HG02642 (cell line): Measurements from ENCODE around the gene IFT88.

Experiments used
- ATAC-seq: cut with Tn5 transposase; IDR thresholded peaks from one replicate; pipeline ENCODE4 v1.9.1; 2021; ENCODE audit warnings: mild to moderate bottlenecking; ENCODE audit not compliant: unreplicated experiment, poor library complexity

The IFT88 gene

GRCh38 chr13:20684041-20684440 lies 117.1 kb downstream of the IFT88 start:
- no peak for ATAC-seq

DNA sequence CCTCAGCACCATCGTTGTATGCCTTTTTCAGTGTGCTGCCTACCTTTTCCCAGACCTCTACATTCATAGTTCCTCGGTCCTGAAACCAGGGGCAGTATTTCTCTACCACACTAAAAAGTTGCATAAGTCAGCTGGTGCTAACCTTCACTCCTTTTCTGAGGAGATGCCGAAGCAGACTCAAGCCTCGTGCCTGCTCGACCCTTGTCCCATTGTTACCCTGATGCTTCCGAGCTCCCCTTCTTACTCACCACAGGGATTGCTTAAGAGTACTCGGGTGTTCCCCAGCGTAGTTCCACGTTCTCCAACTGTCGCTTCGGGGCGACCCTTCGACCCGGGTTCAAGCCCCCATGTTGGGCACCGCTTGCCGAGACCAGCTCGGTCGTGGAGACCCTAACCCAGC lies 117.6 kb downstream of the IFT88 start:
- no peak for ATAC-seq

DNA sequence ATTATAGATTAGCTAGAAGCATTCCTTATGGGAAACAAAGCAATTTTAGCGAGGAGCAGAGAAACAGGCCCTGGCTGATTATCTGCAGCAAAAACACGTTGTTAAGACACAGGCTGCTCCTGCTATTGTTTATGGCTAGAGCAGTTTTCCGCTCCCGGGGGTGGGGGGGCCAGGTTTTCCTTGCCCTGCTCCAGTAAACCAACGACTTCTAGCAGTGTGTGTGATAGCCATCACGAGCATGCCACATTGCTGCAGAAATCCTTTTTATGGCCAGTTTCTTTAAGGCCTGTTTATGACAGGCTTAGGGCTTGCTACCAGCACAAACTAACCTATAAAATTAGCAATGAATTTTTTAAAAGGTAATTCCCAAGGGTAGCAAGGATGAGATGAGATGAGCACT lies 118.1 kb downstream of the IFT88 start:
- ATAC-seq: no peak

- ATAC-seq: no peak
Observed at GRCh38 chr13:20686167-20686566, 119.2 kb downstream of the IFT88 start.

DNA sequence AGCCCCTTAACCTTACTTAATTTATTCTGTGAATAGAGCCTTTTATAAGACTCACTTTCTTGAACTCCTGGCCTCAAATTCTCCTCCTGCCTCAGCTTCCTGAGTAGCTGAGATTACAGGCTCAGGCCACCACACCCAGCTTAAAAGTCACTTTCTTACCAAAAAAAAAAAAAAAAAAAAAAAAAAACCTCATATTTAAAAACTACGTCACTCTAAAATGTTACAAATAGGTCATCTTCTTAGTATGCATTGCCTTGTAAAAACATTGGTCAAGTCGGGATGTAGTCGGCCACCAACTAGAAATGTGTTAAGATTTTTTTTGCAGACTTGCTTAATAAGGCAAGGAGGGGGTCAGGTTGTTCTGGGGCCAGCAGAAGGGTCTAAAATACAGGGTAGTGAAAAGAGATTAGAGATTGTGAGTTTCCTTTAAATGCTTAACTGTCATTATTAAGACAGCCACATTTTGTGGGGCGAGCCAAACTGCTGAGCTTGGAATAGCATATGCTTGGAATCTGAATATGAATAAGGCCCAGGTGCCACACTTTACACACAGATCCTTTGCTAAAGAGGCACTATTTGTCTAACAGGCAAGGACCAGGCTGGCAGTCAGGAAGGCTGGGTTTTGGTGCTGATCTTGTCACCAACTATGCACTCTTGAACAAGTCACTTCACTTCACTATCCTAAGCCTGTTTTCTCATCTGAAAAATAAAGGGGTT lies 120.1 kb downstream of the IFT88 start:
- ATAC-seq: no peak

DNA sequence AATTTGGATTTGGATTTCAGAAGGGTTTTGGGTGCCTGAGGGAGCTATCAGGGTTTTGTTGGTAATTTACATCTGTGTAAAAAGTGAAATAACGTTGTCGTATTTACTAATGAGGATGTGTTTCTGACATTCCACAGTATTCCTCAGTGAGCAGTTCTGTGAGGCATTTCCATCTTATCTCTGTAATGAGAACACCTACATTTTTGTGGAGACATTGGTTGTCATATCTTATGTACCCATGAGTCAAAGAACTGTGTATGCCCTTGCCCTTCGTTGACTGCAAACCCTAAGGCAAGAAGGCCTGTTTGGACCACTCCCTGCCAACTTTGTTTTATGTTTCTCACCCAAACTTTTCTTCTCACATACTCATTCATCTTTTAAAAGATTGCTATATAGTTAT lies 122.3 kb downstream of the IFT88 start:
- no peak for ATAC-seq

DNA sequence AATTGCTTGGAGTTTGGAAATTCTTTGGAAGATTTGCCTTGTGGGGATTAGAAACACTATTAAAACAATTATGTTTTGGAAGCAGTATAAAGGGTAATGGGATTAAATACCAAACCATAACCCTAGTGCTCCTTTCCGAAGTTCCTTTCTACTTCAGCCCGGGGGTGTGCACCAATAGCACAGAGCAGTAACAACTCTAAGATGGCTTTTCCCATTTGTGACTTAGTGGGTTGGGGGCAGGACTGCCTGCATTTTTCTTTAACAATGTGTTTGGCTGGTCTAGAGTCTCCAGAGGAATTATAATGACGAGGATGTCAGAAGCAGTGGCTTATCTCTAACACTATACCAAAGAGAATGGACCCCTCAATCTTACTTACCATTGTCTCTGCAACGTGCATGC lies 124.7 kb downstream of the IFT88 start:
- ATAC-seq: no peak

- ATAC-seq: no peak
Observed at GRCh38 chr13:20696073-20696472, 129.1 kb downstream of the IFT88 start.

DNA sequence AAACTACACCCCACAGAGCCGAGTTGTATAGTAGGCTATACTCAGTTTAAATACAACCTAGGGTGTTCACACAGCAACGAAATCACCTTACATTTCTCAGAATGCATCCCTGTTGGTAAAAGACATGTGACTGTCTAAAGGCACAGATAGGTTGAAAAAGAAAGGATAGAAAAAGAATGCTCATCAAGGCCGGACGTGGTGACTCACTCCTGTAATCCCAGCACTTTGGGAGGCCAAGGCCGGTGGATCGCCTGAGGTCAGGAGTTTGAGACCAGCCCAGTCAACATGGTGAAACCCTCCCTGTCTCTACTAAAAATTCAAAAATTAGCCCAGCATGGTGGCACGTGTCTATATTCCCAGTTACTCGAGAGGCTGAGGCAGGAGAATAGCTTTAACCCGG lies 132.8 kb downstream of the IFT88 start:
- no peak for ATAC-seq

GRCh38 chr13:20700288-20700687 lies 133.3 kb downstream of the IFT88 start:
- no peak for ATAC-seq

DNA sequence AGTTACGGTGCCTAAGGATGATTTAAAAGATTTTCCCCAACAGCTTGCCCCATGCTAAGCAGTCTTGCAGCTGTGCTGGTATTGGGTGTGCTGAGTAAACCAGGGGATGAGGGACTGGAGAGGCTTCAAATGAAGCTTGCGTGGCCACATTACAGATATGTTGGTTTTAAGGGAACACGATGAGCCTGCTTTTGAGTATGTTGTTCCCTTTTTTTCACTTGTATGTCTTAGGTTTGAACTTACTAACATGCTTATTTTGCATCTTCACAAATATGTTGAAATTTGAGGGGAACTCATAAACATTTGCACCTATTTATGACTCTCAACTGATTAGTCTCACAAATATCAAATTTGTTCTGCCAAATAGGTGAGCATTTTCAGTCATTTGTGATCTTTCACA lies 134.5 kb downstream of the IFT88 start:
- ATAC-seq: no peak

- ATAC-seq: no peak
Observed at GRCh38 chr13:20702530-20702914, 135.6 kb downstream of the IFT88 start.

DNA sequence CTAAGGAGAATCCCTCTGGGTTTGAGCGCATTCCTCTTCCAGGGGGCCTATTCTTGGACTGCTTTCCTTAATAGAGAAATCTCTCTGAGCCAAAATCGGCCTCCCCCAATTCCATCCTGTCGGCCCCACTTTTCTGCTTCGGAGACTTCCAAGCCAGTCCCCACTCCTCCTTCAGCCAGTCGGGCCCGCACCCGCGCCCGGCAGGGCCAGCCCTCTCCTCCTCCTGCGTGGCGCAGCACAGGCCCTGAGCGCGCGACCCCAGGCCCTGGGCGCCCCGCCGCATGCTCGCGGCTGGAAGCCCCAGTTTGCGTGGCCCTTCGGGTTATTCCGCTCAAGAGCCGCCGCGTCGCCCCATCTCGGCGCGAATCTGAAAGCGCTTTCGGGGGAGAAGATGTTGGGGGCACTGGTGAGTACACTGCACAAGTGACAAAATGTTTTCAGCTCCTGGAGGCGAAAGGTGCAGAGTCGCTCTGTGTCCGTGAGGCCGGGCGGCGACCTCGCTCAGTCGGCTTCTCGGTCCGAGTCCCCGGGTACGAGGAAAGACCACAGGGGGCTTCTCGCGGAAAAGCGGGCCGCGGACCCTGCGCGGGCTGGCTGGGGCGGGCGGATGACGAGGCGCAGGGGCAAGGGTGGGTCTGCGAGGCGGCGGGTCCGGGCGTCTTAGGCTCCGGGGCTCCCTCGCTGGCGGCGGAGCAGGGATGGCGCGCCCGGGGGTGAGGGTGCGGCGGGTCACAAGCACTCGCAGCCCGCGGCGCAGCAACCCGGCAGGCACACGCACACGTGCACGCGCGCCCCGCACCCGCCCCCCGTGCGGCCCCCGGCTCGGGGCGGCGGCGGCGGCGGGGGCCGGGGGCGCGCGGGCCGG lies 136.2 kb downstream of the IFT88 start, which contains the start of gene IL17D:
Gene IL17D (plus strand): TSS at position 785 of the 865 bp plus-strand sequence. CDS start 303 bp downstream, outside the sequence.
- ATAC-seq: peak; percentile 31

- ATAC-seq: peak; percentile 92
Observed at GRCh38 chr13:20703780-20704458, 137.0 kb downstream of the IFT88 start.

DNA sequence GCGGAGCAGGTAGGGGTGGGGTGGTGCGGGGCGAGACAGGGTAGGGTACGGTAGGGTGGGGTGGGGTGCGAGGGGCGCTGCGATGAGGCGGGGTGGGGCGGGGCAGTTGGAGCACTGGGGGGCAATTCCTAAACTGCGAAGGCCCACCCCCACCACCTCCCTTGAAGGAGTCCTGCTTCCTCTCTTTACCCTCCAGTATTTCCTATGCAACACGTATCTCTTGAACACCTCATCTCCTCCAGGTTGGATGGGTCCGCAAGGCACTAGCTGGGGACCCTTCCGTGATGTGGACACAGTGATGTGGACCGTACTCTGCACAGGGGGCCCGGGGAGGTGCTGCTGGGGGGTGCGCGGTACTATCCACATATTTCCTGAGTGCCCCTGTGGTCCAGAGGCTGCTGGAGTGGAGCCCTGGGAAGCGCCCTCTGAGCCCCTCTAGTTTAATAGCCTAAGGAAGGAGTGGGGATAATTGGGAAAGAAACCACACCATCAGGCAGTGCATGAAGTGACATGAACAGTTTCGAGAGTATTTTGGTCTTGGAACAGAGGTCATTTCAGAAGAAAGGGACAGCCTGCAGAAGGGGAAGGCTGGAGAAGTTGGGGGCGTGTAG lies 137.6 kb downstream of the IFT88 start:
- ATAC-seq: no peak

DNA sequence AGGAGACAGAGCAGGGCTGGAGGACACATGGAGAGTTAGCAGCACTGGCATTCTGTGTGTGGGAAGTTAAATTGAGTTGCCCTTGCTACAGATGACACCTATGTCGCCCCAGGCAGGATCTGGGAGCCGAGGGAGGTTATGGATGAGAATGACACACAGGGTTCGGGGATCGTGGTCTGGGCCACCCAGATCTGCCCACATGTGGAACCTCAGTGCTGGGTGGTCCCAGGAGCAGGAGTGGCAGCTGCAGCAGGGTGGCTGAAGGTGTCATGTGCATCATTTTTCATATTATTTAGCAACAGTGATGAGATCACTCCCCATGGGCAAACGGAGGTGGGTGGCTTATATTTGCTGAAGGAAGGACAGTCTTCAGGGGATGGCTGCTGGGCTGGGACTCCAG lies 139.7 kb downstream of the IFT88 start:
- ATAC-seq: no peak

DNA sequence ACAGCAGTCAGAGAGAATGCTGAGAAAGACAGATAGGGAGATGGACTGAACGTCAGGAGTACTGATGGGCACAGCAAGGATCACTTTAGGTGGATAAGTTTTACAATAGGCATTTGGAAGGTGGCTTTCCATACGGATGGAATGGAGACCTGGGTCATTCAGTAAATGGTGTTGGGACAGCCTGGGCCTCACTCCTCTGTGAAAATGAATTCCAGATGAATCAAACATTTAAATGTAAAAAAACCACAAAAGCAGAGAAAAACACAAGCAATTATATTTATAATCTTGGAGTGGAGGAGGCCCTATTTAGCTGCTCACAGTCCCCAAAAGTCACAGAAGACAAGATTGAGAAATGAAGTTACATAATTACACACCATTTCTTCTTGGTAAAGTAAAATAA lies 141.3 kb downstream of the IFT88 start:
- ATAC-seq: no peak

DNA sequence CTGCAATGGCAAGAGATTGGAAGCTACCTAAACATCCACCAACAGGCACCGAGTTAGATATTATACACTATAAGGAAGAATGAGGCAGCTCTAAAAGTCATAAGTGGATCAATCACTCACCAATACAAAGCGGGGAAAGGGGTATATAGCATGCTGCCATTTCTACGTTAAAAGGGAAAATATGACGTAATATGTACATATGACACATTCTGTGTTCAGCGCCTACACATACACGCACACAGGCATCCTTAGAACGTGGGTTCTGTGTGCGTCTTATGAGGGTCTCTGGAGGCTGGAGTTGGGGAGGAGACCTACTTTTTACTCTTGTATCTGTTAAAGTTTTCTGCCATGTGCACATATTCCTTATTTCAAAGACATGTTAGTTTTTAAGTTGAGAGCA lies 142.4 kb downstream of the IFT88 start:
- no peak for ATAC-seq

DNA sequence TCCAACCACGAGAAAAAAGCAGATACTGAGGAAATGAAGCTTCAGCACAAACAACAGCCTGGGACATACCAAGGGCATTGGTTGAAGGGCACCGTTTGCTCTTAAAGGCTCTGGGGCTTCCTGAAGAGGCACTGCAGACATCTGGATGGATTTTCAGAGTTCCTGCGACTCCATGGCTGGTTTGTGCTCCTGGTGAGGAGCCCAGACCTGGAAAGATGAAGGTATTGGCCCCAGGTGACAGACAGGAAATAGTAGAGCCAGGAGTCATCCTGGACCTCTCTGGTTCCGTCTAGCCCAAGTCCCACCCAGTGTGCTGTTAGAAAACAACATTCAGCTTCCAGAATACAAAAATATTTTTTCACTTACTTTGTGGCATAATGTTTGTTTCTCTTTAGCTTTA lies 142.8 kb downstream of the IFT88 start:
- no peak for ATAC-seq

DNA sequence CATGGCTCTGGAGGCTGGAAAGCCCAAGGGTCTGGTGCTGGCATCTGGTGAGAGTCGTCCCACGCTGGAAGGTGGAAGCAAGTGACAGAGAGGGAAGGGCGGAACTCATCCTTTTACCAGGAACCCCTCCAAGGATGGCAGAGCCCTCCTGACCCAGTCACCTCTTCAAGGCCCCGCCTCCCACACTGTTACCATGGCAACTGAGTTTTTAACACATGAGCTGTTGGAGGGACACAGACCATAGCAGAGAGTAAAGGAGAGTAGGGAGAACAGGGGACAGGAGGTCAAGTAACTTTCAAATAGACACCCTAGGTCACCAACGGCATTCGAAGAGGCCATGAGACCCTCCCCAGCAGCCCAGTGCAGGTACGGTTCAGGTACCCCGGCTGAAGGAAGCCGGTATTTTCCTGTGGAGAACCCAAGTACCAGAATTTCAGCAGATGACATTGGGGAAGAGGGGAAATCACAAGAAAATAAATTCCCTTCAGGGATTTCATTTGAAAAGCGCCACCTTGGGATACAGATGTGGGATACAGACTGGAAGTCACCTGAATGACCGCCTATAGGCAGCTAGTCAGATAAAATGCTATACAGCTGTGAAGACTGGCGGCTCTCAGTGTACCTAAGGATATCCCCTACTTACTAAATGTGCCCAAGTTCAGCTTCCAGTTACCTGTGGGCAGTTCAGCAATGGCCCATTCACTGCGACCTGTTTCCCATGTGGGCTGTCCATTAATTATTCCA lies 144.5 kb downstream of the IFT88 start:
- ATAC-seq: no peak
